Measurements from ENCODE around the gene ACAN.

DNA sequence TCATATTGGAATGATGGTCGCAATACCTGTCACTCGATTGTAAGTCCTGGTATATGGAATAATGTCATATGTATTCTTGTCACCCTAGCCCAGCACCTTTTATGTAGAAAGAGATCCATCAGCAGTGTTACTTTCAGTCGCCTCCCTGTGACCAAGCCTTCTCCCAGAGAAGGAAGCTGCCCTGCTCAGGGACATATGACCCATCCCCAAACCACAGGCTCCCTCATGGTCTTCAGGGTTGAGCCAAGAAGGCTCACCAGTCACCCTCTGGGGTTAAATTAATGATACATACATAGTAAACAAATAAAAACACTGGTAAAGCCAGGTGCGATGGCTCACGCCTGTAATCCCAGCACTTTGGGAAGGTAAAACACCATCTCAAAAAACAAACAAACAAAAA, 114.5 kb downstream of the ACAN start:
- no peak for TF ChIP-seq EZH2 (IDR thresholded peaks at IDR 0.05)
- no peak for TF ChIP-seq POLR2AphosphoS5 (IDR thresholded peaks at IDR 0.05; ENCODE audit: borderline replicate concordance, low read depth, low read length)

All from SK-N-MC (cell line).